Gastroesophageal sphincter (tissue), 3 donors: ENCODE data around the gene ZNF830.

Experiments used
- POLR2A ChIP-seq, 2 donors: fragments of 450-650 bp; IDR thresholded peaks; one replicate each; pipeline ENCODE4 v1.6.1; 2017; ENCODE audit warnings: antibody characterized with exemption in 2 of 2, mild to moderate bottlenecking in 2 of 2, moderate library complexity in 1 of 2
- TF ChIP-seq, protein P1 (sequence below), 4 experiments: fragments of 200-600 bp in 2 of 4; fragments of 450-650 bp in 2 of 4; sonication (generic) in 1 of 4; IDR thresholded peaks; one replicate each; pipeline ENCODE4 v1.5.1; 2017 to 2019; ENCODE audit warnings: antibody characterized with exemption in 4 of 4, mild to moderate bottlenecking in 2 of 4, moderate library complexity in 2 of 4

DNA sequence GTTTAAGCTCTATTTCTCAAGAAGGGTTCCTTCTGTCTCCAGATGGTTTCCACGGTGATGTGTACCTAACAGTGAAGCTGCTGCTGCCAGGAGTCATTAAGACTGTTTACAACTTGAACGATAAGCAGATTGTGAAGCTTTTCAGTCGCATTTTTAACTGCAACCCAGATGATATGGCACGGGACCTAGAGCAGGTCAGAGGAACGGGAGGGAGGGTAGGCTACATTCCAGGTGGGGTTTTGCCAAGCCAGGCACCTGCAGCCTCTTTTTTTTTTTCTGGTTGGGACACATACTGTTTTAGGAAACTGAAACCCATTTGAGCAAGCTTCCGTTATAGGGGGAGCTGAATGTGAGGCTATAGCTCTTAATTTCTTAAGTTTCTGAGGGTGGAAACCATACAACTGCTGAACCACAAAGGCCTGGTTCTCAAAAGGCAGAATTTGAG is 29.6 kb downstream of the ZNF830 start:
- TF ChIP-seq, protein P1, sequence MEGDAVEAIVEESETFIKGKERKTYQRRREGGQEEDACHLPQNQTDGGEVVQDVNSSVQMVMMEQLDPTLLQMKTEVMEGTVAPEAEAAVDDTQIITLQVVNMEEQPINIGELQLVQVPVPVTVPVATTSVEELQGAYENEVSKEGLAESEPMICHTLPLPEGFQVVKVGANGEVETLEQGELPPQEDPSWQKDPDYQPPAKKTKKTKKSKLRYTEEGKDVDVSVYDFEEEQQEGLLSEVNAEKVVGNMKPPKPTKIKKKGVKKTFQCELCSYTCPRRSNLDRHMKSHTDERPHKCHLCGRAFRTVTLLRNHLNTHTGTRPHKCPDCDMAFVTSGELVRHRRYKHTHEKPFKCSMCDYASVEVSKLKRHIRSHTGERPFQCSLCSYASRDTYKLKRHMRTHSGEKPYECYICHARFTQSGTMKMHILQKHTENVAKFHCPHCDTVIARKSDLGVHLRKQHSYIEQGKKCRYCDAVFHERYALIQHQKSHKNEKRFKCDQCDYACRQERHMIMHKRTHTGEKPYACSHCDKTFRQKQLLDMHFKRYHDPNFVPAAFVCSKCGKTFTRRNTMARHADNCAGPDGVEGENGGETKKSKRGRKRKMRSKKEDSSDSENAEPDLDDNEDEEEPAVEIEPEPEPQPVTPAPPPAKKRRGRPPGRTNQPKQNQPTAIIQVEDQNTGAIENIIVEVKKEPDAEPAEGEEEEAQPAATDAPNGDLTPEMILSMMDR (IDR thresholded peaks at IDR 0.05): no peak
- no peak for TF ChIP-seq POLR2A (IDR thresholded peaks at IDR 0.05)
